Stimulated activated CD4-positive, alpha-beta T cell treated with anti-CD3 and anti-CD28 coated beads, Interleukin-1b, Interleukin-23, amount 100 ng/mL, for 48 hours (primary cell): ENCODE results near the gene TMEM26.
"Not testable (repeated sequence)": the region's sequence is repeated elsewhere in the genome, so short reads cannot be mapped to it uniquely, and the experiment has no call there.

Experiments used
- DNase-seq: peaks from one replicate; pipeline ENCODE4 v3.0.0-alpha.2; 2020

TMEM26 gene

GRCh38 chr10:61398366-61399129 lies 54.6 kb downstream of the TMEM26 start:
- no peak for DNase-seq

- no peak for DNase-seq
Observed at GRCh38 chr10:61397175-61397986, 55.8 kb downstream of the TMEM26 start.

- DNase-seq, result no peak
Observed at GRCh38 chr10:61391281-61391680, 61.9 kb downstream of the TMEM26 start.

GRCh38 chr10:61390851-61391250 lies 62.3 kb downstream of the TMEM26 start:
- no peak for DNase-seq

GRCh38 chr10:61389887-61390286 lies 63.3 kb downstream of the TMEM26 start:
- no peak for DNase-seq

GRCh38 chr10:61388986-61389385 lies 64.2 kb downstream of the TMEM26 start:
- not testable (repeated sequence) for DNase-seq

GRCh38 chr10:61385231-61386001 lies 67.8 kb downstream of the TMEM26 start:
- DNase-seq, result no peak

- DNase-seq, result not testable (repeated sequence)
Observed at GRCh38 chr10:61381153-61381552, 72.0 kb downstream of the TMEM26 start.

GRCh38 chr10:61378865-61379264 lies 74.3 kb downstream of the TMEM26 start:
- DNase-seq, result no peak

- no peak for DNase-seq
Observed at GRCh38 chr10:61376908-61377368, 76.2 kb downstream of the TMEM26 start.

- no peak for DNase-seq
Observed at GRCh38 chr10:61376377-61376776, 76.8 kb downstream of the TMEM26 start.

- DNase-seq, result no peak
Observed at GRCh38 chr10:61366365-61366764, 86.8 kb downstream of the TMEM26 start.

- no peak for DNase-seq
Observed at GRCh38 chr10:61364619-61365018, 88.6 kb downstream of the TMEM26 start.

GRCh38 chr10:61363006-61363405 lies 90.2 kb downstream of the TMEM26 start:
- no peak for DNase-seq

- no peak for DNase-seq
Observed at GRCh38 chr10:61359452-61359851, 93.7 kb downstream of the TMEM26 start.

GRCh38 chr10:61357687-61358086 lies 95.5 kb downstream of the TMEM26 start:
- DNase-seq, result no peak
